ENCODE data around the gene TMEM184B.

GRCh38 chr22:38320605-38321402 is 48.0 kb upstream of the TMEM184B start:
- TF ChIP-seq CTCF (IDR thresholded peaks at IDR 0.05; ENCODE audit: control extremely low read depth in 1 of 3, insufficient read depth in 1 of 3, low read depth in 1 of 3, low read length in 3 of 3): no peak
- TF ChIP-seq POLR2AphosphoS5 (IDR thresholded peaks at IDR 0.05; ENCODE audit: low read depth, low read length): no peak
- no peak for TF ChIP-seq EZH2 (IDR thresholded peaks at IDR 0.05; ENCODE audit: low read depth, low read length, severe bottlenecking)
- no peak for TF ChIP-seq BCL11A (IDR thresholded peaks at IDR 0.05; ENCODE audit: low read depth in 2 of 2, low read length in 2 of 2)
- TF ChIP-seq RFX5 (IDR thresholded peaks at IDR 0.05; ENCODE audit: borderline replicate concordance, low read depth, low read length): no peak
- no peak for TF ChIP-seq POLR2A (IDR thresholded peaks at IDR 0.05; ENCODE audit: control extremely low read depth in 1 of 2, low read depth in 2 of 2, low read length in 2 of 2)
- no peak for TF ChIP-seq JUN (IDR thresholded peaks at IDR 0.05; ENCODE audit: low read depth, low read length)
- TF ChIP-seq PHF8 (conservative IDR thresholded peaks at IDR 0.05; ENCODE audit: low read depth, low read length): no peak
